B cell (primary cell): Measurements from ENCODE around the gene ARHGAP26. TPM values are rescaled to one million over a fixed set of nuclear protein-coding genes. Genes with fewer than 3 reads are reported as not detected.

Experiments
- ATAC-seq: fragments of 200-7000 bp; cut with Tn5 transposase; one replicate; pipeline ENCODE4 v1.10.0; 2021; ENCODE audit warnings: low read depth, mild to moderate bottlenecking, moderate number of reproducible peaks, moderate library complexity
- CTCF ChIA-PET: fragments of 350-600 bp; sonication (Branson Sonifier 250); formaldehyde crosslinking; loops from one replicate; lab custom pipeline; 2021; ENCODE audit warnings: antibody characterized with exemption, inconsistent platforms; lab: Charles Lee
- POLR2A ChIA-PET: fragments of 350-600 bp; sonication (Branson Sonifier 250); formaldehyde crosslinking; loops from one replicate; lab custom pipeline; 2021; ENCODE audit warnings: antibody characterized with exemption; lab: Charles Lee
- DNase-seq: peaks from one replicate; pipeline ENCODE4 v3.0.0; 2013
- H2AFZ ChIP-seq: 2 replicates; pipeline ENCODE4 v1.6.1; 2012; ENCODE audit warnings: mild to moderate bottlenecking, low read depth, low read length; ENCODE audit not compliant: insufficient read depth, poor library complexity, severe bottlenecking
- H3K27ac ChIP-seq, 2 donors: 1 replicate in 1 of 2; 2 replicates in 1 of 2; pipeline ENCODE4 v1.5.1; 2012 to 2013; ENCODE audit warnings: low read length in 2 of 2, mild to moderate bottlenecking in 2 of 2, moderate library complexity in 1 of 2
- H3K27me3 ChIP-seq, 4 experiments: fragments of 200-600 bp in 1 of 4; sonication (generic) in 1 of 4; replicated peaks in 1 of 4; 1 replicate in 2 of 4; 2 replicates in 2 of 4; pipeline versions ENCODE4 v1.6.1 to v1.7.0; 2013 to 2016; ENCODE audit warnings: low read length in 3 of 4, mild to moderate bottlenecking in 2 of 4, mixed read lengths in 1 of 4, moderate library complexity in 1 of 4; ENCODE audit not compliant: insufficient read depth in 4 of 4, control insufficient read depth in 3 of 4; ENCODE audit errors: control extremely low read depth in 1 of 4
- H3K36me3 ChIP-seq, 2 experiments: replicated peaks in 1 of 2; 1 replicate in 1 of 2; 2 replicates in 1 of 2; pipeline versions ENCODE4 v1.6.1 to v1.7.1; 2013; ENCODE audit warnings: low read length in 1 of 2; ENCODE audit not compliant: insufficient read depth in 2 of 2, control insufficient read depth in 1 of 2; ENCODE audit errors: control extremely low read depth in 1 of 2, extremely low read depth in 1 of 2
- H3K4me1 ChIP-seq, 2 donors: fragments of 200-600 bp in 1 of 2; sonication (generic) in 1 of 2; 1 replicate in 1 of 2; 2 replicates in 1 of 2; pipeline versions ENCODE4 v1.5.1 to v1.6.1; 2013 to 2017; ENCODE audit warnings: low read length in 2 of 2; ENCODE audit not compliant: control insufficient read depth in 2 of 2, insufficient read depth in 2 of 2
- H3K4me2 ChIP-seq: replicated peaks from 2 replicates; pipeline ENCODE3; 2012; ENCODE audit warnings: mild to moderate bottlenecking, low read depth, low read length; ENCODE audit not compliant: poor library complexity, severe bottlenecking
- H3K4me3 ChIP-seq, 5 experiments: fragments of 200-600 bp in 1 of 5; sonication (generic) in 1 of 5; 1 replicate in 3 of 5; 2 replicates in 2 of 5; pipeline versions ENCODE4 v1.5.1 to v1.7.0; 2011 to 2016; ENCODE audit warnings: low read length in 4 of 5, mild to moderate bottlenecking in 4 of 5, low read depth in 2 of 5, control low read depth in 1 of 5, moderate library complexity in 1 of 5; ENCODE audit not compliant: insufficient read depth in 1 of 5; ENCODE audit errors: control extremely low read depth in 1 of 5, extremely low read depth in 1 of 5
- H3K79me2 ChIP-seq: fragments of 200-600 bp; sonication (generic); one replicate; pipeline ENCODE4 v1.6.0; 2016; ENCODE audit warnings: low read length; ENCODE audit not compliant: control insufficient read depth, insufficient read depth
- H3K9ac ChIP-seq: fragments of 200-600 bp; sonication (generic); 2 replicates; pipeline ENCODE4 v1.6.1; 2017; ENCODE audit warnings: mild to moderate bottlenecking, low read length, moderate library complexity
- H3K9me3 ChIP-seq, 3 donors: one replicate each; pipeline versions ENCODE4 v1.6.1 to v1.7.1; 2013; ENCODE audit warnings: low read length in 2 of 3; ENCODE audit not compliant: control insufficient read depth in 2 of 3, insufficient read depth in 1 of 3; ENCODE audit errors: control extremely low read depth in 1 of 3
- H4K20me1 ChIP-seq: 2 replicates; pipeline ENCODE4 v1.6.0; 2012; ENCODE audit warnings: mild to moderate bottlenecking, low read length; ENCODE audit not compliant: insufficient read depth, control insufficient read depth, poor library complexity, severe bottlenecking
- H3K27ac Mint-ChIP-seq: one replicate; pipeline ENCODE4 v1.8.0; 2021; ENCODE audit warnings: mixed read lengths
- H3K27me3 Mint-ChIP-seq: one replicate; pipeline ENCODE4 v1.8.0; 2021; ENCODE audit warnings: mixed read lengths
- H3K4me1 Mint-ChIP-seq: one replicate; pipeline ENCODE4 v1.8.0; 2021; ENCODE audit warnings: mixed read lengths
- H3K4me3 Mint-ChIP-seq: one replicate; pipeline ENCODE4 v1.8.0; 2021; ENCODE audit warnings: mixed read lengths
- H3K9me3 Mint-ChIP-seq: one replicate; pipeline ENCODE4 v1.8.0; 2022; ENCODE audit warnings: mixed read lengths; ENCODE audit not compliant: insufficient read depth
- EZH2 ChIP-seq: IDR thresholded peaks from 2 replicates; pipeline ENCODE4 v1.6.1; 2012; ENCODE audit warnings: borderline replicate concordance, low read depth, mild to moderate bottlenecking, moderate library complexity, low read length; ENCODE audit not compliant: insufficient read depth, poor library complexity, severe bottlenecking
- WGBS: methylation state at CpG from one replicate; pipeline ENCODE4 v1.1.5; 2013; ENCODE audit warnings: missing lambda C conversion rate; ENCODE audit not compliant: insufficient coverage; 5-methylcytosine and 5-hydroxymethylcytosine counted together
- intact Hi-C: fragments of 100-400 bp; cut with micrococcal nuclease; formaldehyde crosslinking; loops from one replicate; pipeline ENCODE4 v1.10.0; 2022
- polyA plus RNA-seq: library from polyadenylated mRNA; depleted of rRNA; stranded (reverse); fragments of >200 nt; gene quantifications from 2 replicates; pipeline ENCODE4 v1.2.3, GENCODE V29; 2012
- total RNA-seq, 2 donors: library from RNA; stranded (reverse); fragments of 120-200 nt in 1 of 2; gene quantifications; 1 replicate in 1 of 2; 2 replicates in 1 of 2; pipeline versions ENCODE4 v1.2.3 to v1.2.4, GENCODE V29; 2013 to 2022
- TF ChIP-seq, protein P1 (sequence below): fragments of 200-600 bp; IDR thresholded peaks from one replicate; pipeline ENCODE4 v1.8.0; 2022; ENCODE audit warnings: antibody characterized with exemption, mild to moderate bottlenecking

ARHGAP26 gene
- total and polyA plus RNA-seq, 2 donors (not counting 1 experiment from before 2014, with no cell fraction given), result 1.8 to 22.5 TPM

DNA sequence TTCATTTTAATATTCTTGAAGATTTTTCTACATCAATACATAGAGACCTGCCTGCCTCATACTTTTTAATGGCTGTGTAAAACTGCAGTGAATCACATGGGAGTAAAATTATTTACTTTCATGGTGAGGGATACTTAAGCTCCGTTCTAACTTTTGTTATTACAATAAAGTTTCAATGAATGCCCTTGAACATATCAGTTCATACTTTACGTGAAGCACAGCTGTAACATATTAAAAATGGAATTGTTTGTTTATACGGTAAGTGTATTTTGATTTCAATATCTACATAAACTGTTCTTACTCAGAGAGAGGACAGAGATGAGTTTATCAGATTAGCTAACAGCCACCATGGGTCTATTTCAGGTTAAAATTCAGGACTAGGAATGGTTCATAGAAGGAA, 478.2 kb downstream of the ARHGAP26 start:
- Mint-ChIP-seq H3K4me3 (no peak overlapping the region), H3K27ac (no peak overlapping the region), H3K27me3 (no peaks in the 10 kb centered on the region), H3K9me3 (peaks cover 4% of the 10 kb centered on the region), H3K4me1 (peaks cover 9% of the 10 kb centered on the region)
- WGBS, result no CpG with 5 or more reads among the region's 3 CpGs
- Histone ChIP-seq H3K9me3 (peaks cover 0 to 6% (median 0%) of the 10 kb centered on the region in 3 donors), H3K27me3 (no peaks in the 10 kb centered on the region), H2AFZ (no peak overlapping the region), H3K9ac (no peak overlapping the region), H4K20me1 (no peaks in the 10 kb centered on the region), H3K4me1 (peaks cover 0 to 3% of the 10 kb centered on the region in 2 donors), H3K4me3 (no peak overlapping the region), H3K36me3 (no peaks in the 10 kb centered on the region), H3K79me2 (no peaks in the 10 kb centered on the region), H3K27ac (no peak overlapping the region), H3K4me2 (no peak overlapping the region)
- ATAC-seq, result no peak
- ChIA-PET CTCF (no interaction called here), POLR2A (no interaction called here)
- DNase-seq, result no peak
- intact Hi-C loops, result no loop called here
- TF ChIP-seq, protein P1, sequence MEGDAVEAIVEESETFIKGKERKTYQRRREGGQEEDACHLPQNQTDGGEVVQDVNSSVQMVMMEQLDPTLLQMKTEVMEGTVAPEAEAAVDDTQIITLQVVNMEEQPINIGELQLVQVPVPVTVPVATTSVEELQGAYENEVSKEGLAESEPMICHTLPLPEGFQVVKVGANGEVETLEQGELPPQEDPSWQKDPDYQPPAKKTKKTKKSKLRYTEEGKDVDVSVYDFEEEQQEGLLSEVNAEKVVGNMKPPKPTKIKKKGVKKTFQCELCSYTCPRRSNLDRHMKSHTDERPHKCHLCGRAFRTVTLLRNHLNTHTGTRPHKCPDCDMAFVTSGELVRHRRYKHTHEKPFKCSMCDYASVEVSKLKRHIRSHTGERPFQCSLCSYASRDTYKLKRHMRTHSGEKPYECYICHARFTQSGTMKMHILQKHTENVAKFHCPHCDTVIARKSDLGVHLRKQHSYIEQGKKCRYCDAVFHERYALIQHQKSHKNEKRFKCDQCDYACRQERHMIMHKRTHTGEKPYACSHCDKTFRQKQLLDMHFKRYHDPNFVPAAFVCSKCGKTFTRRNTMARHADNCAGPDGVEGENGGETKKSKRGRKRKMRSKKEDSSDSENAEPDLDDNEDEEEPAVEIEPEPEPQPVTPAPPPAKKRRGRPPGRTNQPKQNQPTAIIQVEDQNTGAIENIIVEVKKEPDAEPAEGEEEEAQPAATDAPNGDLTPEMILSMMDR, result no peak

DNA sequence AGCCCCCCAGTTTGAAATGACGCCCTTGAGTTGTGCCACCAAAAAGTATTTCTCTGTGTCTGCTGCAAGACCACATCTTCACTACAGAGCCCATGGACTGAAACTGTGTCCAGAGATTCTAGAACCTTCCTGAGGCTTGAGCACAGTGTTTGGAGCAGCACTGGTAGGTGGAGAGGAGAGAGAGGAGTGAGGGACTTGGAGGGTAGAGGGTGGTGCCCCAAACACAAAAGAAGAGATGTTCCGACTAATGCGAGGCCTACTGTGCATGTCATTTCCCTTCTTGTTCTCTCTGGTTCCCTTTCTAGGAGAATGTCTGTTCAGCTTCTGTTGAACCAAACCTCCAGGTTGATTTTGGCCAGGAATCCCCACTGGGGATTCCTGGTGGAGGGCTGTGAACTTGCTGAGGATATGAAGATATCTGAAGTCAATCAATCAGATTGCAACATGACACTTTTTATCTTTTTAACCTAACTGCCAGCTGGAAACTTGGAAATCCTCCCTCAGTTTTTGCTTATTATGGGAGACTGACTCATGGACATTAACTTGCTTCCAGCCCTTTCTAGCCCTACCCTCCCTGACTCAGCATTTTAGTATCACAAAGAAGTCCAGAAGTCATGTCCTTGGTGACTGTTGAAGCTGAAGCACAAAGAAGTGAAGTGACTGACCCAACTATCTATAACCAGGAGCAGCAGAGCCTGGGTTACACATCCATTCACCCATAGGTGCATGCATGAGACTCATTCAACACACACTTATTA, 478.8 kb downstream of the ARHGAP26 start:
- H3K27me3 Mint-ChIP-seq, result no peaks in the 10 kb centered on the region
- CTCF ChIA-PET, result no interaction called here
- H3K27me3 ChIP-seq, result no peaks in the 10 kb centered on the region
- peaks cover 9% of the 10 kb centered on the region for H3K4me1 Mint-ChIP-seq
- no peak overlapping the region for H3K4me3 ChIP-seq
- H3K4me3 Mint-ChIP-seq, result no peak overlapping the region
- WGBS, result 100% methylated on average over 2 of the region's 3 CpGs
- H3K27ac Mint-ChIP-seq, result no peak overlapping the region
- H2AFZ ChIP-seq, result no peak overlapping the region
- H3K79me2 ChIP-seq, result no peaks in the 10 kb centered on the region
- DNase-seq (no peak), ATAC-seq (no peak)
- no peak overlapping the region for H3K27ac ChIP-seq
- H4K20me1 ChIP-seq, result no peaks in the 10 kb centered on the region
- TF ChIP-seq, protein P1, result no peak
- TF ChIP-seq EZH2, result no peak
- peaks cover 0 to 3% of the 10 kb centered on the region in 2 donors for H3K4me1 ChIP-seq
- peaks cover 4% of the 10 kb centered on the region for H3K9me3 Mint-ChIP-seq
- no peak overlapping the region for H3K4me2 ChIP-seq
- POLR2A ChIA-PET, result no interaction called here
- no peak overlapping the region for H3K9ac ChIP-seq
- peaks cover 0 to 6% (median 0%) of the 10 kb centered on the region in 3 donors for H3K9me3 ChIP-seq
- no peaks in the 10 kb centered on the region for H3K36me3 ChIP-seq
- intact Hi-C loops, result no loop called here
